DMS79 treated with DMSO at 0.1 percent for 48 hours (cell line): ENCODE measurements around the gene GPHN.
"Not testable (repeated sequence)": the region's sequence is repeated elsewhere in the genome, so short reads cannot be mapped to it uniquely, and the experiment has no call there.

Experiments used
- DNase-seq: peaks from one replicate; lab custom pipeline; 2025; lab: John Stamatoyannopoulos, UW

Gene GPHN

GRCh38 chr14:67059596-67059995 lies 551.6 kb downstream of the GPHN start:
- DNase-seq, result no peak

GRCh38 chr14:67060546-67060945 lies 552.6 kb downstream of the GPHN start:
- DNase-seq, result no peak

GRCh38 chr14:67067070-67067814 lies 559.3 kb downstream of the GPHN start:
- DNase-seq, result not testable (repeated sequence)

- DNase-seq, result no peak
Measured at GRCh38 chr14:67068251-67068650, 560.3 kb downstream of the GPHN start.

GRCh38 chr14:67071506-67071905 lies 563.6 kb downstream of the GPHN start:
- DNase-seq, result no peak

GRCh38 chr14:67077921-67078320 lies 570.0 kb downstream of the GPHN start:
- DNase-seq, result no peak

GRCh38 chr14:67079846-67080245 lies 571.9 kb downstream of the GPHN start:
- DNase-seq, result no peak

GRCh38 chr14:67108230-67108629 lies 600.3 kb downstream of the GPHN start:
- DNase-seq, result no peak

- DNase-seq, result no peak
Measured at GRCh38 chr14:67111022-67111421, 603.1 kb downstream of the GPHN start.

- no peak for DNase-seq
Measured at GRCh38 chr14:67112344-67112743, 604.4 kb downstream of the GPHN start.

- no peak for DNase-seq
Measured at GRCh38 chr14:67127174-67127573, 619.2 kb downstream of the GPHN start.

GRCh38 chr14:67129768-67130167 lies 621.8 kb downstream of the GPHN start:
- no peak for DNase-seq

GRCh38 chr14:67131691-67132090 lies 623.7 kb downstream of the GPHN start:
- no peak for DNase-seq

- no peak for DNase-seq
Measured at GRCh38 chr14:67133144-67133543, 625.2 kb downstream of the GPHN start.

GRCh38 chr14:67133595-67134441 lies 625.9 kb downstream of the GPHN start:
- no peak for DNase-seq

- no peak for DNase-seq
Measured at GRCh38 chr14:67137744-67138371, 629.9 kb downstream of the GPHN start.

GRCh38 chr14:67140556-67140955 lies 632.6 kb downstream of the GPHN start:
- DNase-seq, result no peak

GRCh38 chr14:67141146-67141900 lies 633.4 kb downstream of the GPHN start:
- DNase-seq, result no peak

- DNase-seq, result no peak
Measured at GRCh38 chr14:67151082-67151666, 643.2 kb downstream of the GPHN start.

- DNase-seq, result no peak
Measured at GRCh38 chr14:67158566-67158965, 650.6 kb downstream of the GPHN start.

GRCh38 chr14:67162385-67162784 lies 654.4 kb downstream of the GPHN start:
- no peak for DNase-seq

- peak; percentile 41 for DNase-seq
Measured at GRCh38 chr14:67166450-67166853, 658.5 kb downstream of the GPHN start.
